Measurements from ENCODE around the gene CTXN3. TPM values are rescaled to one million over a fixed set of nuclear protein-coding genes. Genes with fewer than 3 reads are reported as not detected.

Gene CTXN3
- total RNA-seq, 3 donors from 2014 or later (not counting 1 experiment from before 2014, with no cell fraction given), result not detected

DNA sequence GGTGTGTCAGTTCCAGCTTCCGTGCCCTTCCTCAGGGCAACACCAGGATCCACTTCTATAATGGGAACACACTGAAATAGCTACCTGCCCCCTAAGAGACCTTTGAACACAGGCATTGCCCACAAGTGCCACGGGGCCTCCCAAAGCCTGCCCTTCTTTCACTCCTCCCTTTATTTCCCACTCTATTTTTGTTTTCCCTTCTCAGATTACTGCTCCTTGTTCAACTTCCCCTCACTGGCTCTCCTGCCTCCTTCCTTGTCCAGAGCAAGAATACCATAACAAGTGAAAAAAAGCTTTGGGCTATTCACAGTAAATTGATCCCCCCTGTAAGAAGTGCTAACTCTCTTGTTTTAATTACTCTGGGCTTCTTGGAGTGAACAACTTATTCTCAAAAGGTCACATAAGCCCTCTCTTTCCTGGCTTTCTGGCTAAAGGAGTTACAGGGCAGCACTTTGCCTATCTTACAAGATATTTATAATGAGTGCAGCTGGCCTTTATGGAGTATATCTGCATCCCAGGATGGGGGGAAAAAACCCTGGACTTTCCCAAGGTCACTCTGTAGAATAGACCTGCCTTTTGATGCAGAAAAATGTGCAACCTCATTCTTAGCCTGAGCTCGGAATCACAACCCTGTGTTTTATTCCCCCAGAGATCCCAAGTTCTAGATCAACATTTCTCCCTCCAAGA, 11.3 kb downstream of the CTXN3 start:
- TF ChIP-seq, protein P1, sequence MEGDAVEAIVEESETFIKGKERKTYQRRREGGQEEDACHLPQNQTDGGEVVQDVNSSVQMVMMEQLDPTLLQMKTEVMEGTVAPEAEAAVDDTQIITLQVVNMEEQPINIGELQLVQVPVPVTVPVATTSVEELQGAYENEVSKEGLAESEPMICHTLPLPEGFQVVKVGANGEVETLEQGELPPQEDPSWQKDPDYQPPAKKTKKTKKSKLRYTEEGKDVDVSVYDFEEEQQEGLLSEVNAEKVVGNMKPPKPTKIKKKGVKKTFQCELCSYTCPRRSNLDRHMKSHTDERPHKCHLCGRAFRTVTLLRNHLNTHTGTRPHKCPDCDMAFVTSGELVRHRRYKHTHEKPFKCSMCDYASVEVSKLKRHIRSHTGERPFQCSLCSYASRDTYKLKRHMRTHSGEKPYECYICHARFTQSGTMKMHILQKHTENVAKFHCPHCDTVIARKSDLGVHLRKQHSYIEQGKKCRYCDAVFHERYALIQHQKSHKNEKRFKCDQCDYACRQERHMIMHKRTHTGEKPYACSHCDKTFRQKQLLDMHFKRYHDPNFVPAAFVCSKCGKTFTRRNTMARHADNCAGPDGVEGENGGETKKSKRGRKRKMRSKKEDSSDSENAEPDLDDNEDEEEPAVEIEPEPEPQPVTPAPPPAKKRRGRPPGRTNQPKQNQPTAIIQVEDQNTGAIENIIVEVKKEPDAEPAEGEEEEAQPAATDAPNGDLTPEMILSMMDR (IDR thresholded peaks at IDR 0.05), result no peak
- Histone ChIP-seq H3K36me3 (ENCODE audit: control insufficient read depth, insufficient read depth, low read length) (no peaks in the 10 kb centered on the region), H3K27me3 (ENCODE audit: control insufficient read depth, insufficient read depth, low read length) (no peaks in the 10 kb centered on the region), H3K4me1 (ENCODE audit: control insufficient read depth, insufficient read depth, low read length) (no peaks in the 10 kb centered on the region), H3K4me3 (ENCODE audit: low read length) (no peak overlapping the region), H3K9me3 (ENCODE audit: control insufficient read depth, insufficient read depth, low read length) (no peaks in the 10 kb centered on the region), H3K27ac (ENCODE audit: low read length) (no peak overlapping the region)
- Mint-ChIP-seq H3K9me3 (no peaks in the 10 kb centered on the region), H3K4me3 (no peak overlapping the region), H3K27ac (no peak overlapping the region), H3K27me3 (ENCODE audit: low read depth in 2 of 2) (no peaks in the 10 kb centered on the region), H3K4me1 (no peaks in the 10 kb centered on the region), H3K36me3 (no peaks in the 10 kb centered on the region)
- intact Hi-C loops (cut with micrococcal nuclease), result no loop called here
- ATAC-seq, result no peak
- 64% methylated on average over 3 of the region's 3 CpGs for WGBS (ENCODE audit: insufficient coverage)
- DNase-seq, result no peak

DNA sequence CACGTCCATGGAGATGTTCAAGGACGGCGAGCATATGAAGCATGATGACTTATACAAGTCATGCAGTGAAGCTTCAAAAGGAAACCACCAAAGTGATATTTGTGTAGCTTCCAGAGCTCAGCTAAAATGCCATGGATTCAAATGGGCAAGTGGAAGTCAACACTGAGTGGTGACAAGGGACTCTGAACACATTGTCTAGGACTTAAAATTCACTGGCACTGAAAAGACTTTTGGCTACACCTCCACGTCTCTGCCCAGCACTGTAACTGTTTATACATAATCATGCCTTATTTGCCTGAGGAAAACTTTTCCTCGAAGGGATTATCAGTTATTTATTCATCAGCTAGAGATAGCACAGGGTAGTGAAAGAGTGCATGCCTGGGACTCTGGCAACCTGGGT, 15.2 kb downstream of the CTXN3 start:
- Mint-ChIP-seq H3K4me1 (no peaks in the 10 kb centered on the region), H3K27me3 (ENCODE audit: low read depth in 2 of 2) (no peaks in the 10 kb centered on the region), H3K9me3 (no peaks in the 10 kb centered on the region), H3K4me3 (no peak overlapping the region), H3K27ac (no peak overlapping the region), H3K36me3 (no peaks in the 10 kb centered on the region)
- TF ChIP-seq, protein P1 (IDR thresholded peaks at IDR 0.05), result no peak
- no peaks in the 10 kb centered on the region for H3K36me3 ChIP-seq (ENCODE audit: control insufficient read depth, insufficient read depth, low read length)
- H3K27ac ChIP-seq (ENCODE audit: low read length), result no peak overlapping the region
- no peak overlapping the region for H3K4me3 ChIP-seq (ENCODE audit: low read length)
- intact Hi-C loops (cut with micrococcal nuclease), result no loop called here
- no peaks in the 10 kb centered on the region for H3K9me3 ChIP-seq (ENCODE audit: control insufficient read depth, insufficient read depth, low read length)
- no peak for ATAC-seq
- no peaks in the 10 kb centered on the region for H3K27me3 ChIP-seq (ENCODE audit: control insufficient read depth, insufficient read depth, low read length)
- H3K4me1 ChIP-seq (ENCODE audit: control insufficient read depth, insufficient read depth, low read length), result no peaks in the 10 kb centered on the region
- no peak for DNase-seq
- 92% methylated on average over 5 of the region's 5 CpGs for WGBS (ENCODE audit: insufficient coverage)

DNA sequence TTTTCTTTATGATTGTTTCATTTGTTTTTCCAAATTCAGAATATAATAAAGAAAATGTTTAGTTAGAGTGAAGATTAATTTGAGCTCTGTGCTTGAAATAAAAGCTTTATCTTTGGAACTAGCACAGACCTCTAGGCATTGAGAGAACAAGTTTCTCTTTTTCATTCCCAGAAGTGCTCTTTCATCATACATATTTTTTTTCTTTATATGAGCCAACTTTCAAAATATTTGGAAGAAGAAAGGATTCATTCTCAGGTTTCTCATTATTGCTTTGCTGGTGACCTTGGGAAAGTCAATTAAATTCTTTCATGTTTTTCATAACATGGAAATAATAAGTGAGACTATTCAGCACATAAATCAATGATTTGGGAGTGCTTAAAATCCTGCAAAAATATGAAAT, 16.8 kb downstream of the CTXN3 start:
- ATAC-seq (no peak), DNase-seq (no peak)
- Mint-ChIP-seq H3K27ac (no peak overlapping the region), H3K36me3 (no peaks in the 10 kb centered on the region), H3K27me3 (ENCODE audit: low read depth in 2 of 2) (no peaks in the 10 kb centered on the region), H3K4me1 (no peaks in the 10 kb centered on the region), H3K9me3 (peaks cover 0 to 2% of the 10 kb centered on the region in 2 donors), H3K4me3 (no peak overlapping the region)
- intact Hi-C loops (cut with micrococcal nuclease), result no loop called here
- no peaks in the 10 kb centered on the region for H3K36me3 ChIP-seq (ENCODE audit: control insufficient read depth, insufficient read depth, low read length)
- H3K9me3 ChIP-seq (ENCODE audit: control insufficient read depth, insufficient read depth, low read length), result no peaks in the 10 kb centered on the region
- no peak overlapping the region for H3K27ac ChIP-seq (ENCODE audit: low read length)
- H3K4me1 ChIP-seq (ENCODE audit: control insufficient read depth, insufficient read depth, low read length), result no peaks in the 10 kb centered on the region
- TF ChIP-seq, protein P1 (IDR thresholded peaks at IDR 0.05), result no peak
- no peak overlapping the region for H3K4me3 ChIP-seq (ENCODE audit: low read length)
- H3K27me3 ChIP-seq (ENCODE audit: control insufficient read depth, insufficient read depth, low read length), result no peaks in the 10 kb centered on the region
